ENCODE measurements around the gene ATP6V1D. TPM values are rescaled to one million over a fixed set of nuclear protein-coding genes. Genes with fewer than 3 reads are reported as not detected.

Gene ATP6V1D
- total and polyA plus RNA-seq, 2 of the 8 experiments (the other 6 are each of a cell fraction or from before 2014, with no cell fraction given): 45.1 to 76.3 TPM

DNA sequence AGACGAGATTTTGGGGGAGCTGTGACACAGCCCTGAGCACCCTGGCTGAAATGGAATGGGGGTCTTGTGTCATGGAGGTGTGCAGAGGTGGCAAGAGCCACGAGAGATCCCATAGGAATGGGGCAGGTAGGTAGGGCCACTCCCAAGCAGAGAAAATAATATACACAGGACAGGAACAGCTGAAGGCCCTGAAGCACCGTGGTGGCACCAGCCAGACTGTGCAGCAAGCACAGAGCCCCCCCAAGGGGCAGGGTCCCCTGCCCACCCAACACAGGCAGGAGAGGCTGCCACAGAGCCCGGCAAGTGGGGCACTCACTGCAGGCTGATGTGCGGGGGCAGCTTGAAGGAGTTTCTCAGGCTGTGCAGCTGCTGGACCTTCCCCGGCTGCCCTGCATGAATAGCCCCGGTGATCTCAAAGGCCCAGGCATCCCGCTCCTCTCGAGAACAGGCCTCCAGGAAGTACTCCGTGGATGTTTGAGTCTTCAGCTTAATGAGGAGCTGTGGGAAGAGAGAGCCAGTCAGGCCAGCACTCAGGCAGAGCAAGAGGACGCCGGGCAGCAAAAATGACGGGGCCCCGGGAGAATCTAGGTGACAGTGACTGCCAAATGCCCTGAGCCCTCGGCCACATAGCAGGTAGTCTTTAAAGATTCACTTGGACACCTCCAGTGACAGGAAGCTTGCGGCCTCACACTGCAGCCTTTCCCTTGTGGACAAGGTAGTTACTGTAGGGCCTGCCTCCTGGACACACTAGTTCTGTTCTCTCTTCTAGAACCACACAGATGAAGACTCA is 35.7 kb upstream of the ATP6V1D start (continued):
- no peak for TF ChIP-seq NRF1 (IDR thresholded peaks at IDR 0.05; ENCODE audit: low read depth, low read length)
- TF ChIP-seq SUZ12 (IDR thresholded peaks at IDR 0.05; ENCODE audit: low read length): no peak
- TF ChIP-seq, protein P1, sequence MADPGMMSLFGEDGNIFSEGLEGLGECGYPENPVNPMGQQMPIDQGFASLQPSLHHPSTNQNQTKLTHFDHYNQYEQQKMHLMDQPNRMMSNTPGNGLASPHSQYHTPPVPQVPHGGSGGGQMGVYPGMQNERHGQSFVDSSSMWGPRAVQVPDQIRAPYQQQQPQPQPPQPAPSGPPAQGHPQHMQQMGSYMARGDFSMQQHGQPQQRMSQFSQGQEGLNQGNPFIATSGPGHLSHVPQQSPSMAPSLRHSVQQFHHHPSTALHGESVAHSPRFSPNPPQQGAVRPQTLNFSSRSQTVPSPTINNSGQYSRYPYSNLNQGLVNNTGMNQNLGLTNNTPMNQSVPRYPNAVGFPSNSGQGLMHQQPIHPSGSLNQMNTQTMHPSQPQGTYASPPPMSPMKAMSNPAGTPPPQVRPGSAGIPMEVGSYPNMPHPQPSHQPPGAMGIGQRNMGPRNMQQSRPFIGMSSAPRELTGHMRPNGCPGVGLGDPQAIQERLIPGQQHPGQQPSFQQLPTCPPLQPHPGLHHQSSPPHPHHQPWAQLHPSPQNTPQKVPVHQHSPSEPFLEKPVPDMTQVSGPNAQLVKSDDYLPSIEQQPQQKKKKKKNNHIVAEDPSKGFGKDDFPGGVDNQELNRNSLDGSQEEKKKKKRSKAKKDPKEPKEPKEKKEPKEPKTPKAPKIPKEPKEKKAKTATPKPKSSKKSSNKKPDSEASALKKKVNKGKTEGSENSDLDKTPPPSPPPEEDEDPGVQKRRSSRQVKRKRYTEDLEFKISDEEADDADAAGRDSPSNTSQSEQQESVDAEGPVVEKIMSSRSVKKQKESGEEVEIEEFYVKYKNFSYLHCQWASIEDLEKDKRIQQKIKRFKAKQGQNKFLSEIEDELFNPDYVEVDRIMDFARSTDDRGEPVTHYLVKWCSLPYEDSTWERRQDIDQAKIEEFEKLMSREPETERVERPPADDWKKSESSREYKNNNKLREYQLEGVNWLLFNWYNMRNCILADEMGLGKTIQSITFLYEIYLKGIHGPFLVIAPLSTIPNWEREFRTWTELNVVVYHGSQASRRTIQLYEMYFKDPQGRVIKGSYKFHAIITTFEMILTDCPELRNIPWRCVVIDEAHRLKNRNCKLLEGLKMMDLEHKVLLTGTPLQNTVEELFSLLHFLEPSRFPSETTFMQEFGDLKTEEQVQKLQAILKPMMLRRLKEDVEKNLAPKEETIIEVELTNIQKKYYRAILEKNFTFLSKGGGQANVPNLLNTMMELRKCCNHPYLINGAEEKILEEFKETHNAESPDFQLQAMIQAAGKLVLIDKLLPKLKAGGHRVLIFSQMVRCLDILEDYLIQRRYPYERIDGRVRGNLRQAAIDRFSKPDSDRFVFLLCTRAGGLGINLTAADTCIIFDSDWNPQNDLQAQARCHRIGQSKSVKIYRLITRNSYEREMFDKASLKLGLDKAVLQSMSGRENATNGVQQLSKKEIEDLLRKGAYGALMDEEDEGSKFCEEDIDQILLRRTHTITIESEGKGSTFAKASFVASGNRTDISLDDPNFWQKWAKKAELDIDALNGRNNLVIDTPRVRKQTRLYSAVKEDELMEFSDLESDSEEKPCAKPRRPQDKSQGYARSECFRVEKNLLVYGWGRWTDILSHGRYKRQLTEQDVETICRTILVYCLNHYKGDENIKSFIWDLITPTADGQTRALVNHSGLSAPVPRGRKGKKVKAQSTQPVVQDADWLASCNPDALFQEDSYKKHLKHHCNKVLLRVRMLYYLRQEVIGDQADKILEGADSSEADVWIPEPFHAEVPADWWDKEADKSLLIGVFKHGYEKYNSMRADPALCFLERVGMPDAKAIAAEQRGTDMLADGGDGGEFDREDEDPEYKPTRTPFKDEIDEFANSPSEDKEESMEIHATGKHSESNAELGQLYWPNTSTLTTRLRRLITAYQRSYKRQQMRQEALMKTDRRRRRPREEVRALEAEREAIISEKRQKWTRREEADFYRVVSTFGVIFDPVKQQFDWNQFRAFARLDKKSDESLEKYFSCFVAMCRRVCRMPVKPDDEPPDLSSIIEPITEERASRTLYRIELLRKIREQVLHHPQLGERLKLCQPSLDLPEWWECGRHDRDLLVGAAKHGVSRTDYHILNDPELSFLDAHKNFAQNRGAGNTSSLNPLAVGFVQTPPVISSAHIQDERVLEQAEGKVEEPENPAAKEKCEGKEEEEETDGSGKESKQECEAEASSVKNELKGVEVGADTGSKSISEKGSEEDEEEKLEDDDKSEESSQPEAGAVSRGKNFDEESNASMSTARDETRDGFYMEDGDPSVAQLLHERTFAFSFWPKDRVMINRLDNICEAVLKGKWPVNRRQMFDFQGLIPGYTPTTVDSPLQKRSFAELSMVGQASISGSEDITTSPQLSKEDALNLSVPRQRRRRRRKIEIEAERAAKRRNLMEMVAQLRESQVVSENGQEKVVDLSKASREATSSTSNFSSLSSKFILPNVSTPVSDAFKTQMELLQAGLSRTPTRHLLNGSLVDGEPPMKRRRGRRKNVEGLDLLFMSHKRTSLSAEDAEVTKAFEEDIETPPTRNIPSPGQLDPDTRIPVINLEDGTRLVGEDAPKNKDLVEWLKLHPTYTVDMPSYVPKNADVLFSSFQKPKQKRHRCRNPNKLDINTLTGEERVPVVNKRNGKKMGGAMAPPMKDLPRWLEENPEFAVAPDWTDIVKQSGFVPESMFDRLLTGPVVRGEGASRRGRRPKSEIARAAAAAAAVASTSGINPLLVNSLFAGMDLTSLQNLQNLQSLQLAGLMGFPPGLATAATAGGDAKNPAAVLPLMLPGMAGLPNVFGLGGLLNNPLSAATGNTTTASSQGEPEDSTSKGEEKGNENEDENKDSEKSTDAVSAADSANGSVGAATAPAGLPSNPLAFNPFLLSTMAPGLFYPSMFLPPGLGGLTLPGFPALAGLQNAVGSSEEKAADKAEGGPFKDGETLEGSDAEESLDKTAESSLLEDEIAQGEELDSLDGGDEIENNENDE (IDR thresholded peaks at IDR 0.05; ENCODE audit: insufficient replicate concordance, low read length): no peak

All from H1 (cell line).